CD14-positive monocyte (primary cell): Measurements from ENCODE around the gene DHRS1. TPM values are rescaled to one million over a fixed set of nuclear protein-coding genes. Genes with fewer than 3 reads are reported as not detected.
A peak's percentile ranks its signal among the peaks of the same experiment; 100 is the strongest.

Source experiments
- DNase-seq, 3 donors: peaks; one replicate each; pipeline ENCODE4 v3.0.0-alpha.2; 2011 to 2022
- H2AFZ ChIP-seq: 2 replicates; pipeline ENCODE4 v1.6.0; 2012; ENCODE audit warnings: mild to moderate bottlenecking, low read depth, low read length, inconsistent platforms; ENCODE audit not compliant: insufficient read depth, poor library complexity, severe bottlenecking
- H3K27ac ChIP-seq, 2 donors: 1 replicate in 1 of 2; 2 replicates in 1 of 2; pipeline ENCODE4 v1.5.1; 2012 to 2013; ENCODE audit warnings: low read length in 2 of 2, control low read depth in 1 of 2, inconsistent platforms in 1 of 2, low read depth in 1 of 2, mild to moderate bottlenecking in 1 of 2
- H3K27me3 ChIP-seq, 2 donors: one replicate each; pipeline versions ENCODE4 v1.6.0 to v1.6.1; 2011 to 2013; ENCODE audit warnings: low read length in 2 of 2; ENCODE audit not compliant: control insufficient read depth in 2 of 2, insufficient read depth in 2 of 2
- H3K36me3 ChIP-seq, 2 donors: replicated peaks in 1 of 2; 1 replicate in 1 of 2; 2 replicates in 1 of 2; pipeline versions ENCODE4 v1.5.1 to v1.6.1; 2012 to 2013; ENCODE audit warnings: low read length in 2 of 2, control low read depth in 1 of 2, inconsistent platforms in 1 of 2, mild to moderate bottlenecking in 1 of 2; ENCODE audit not compliant: insufficient read depth in 2 of 2, control insufficient read depth in 1 of 2
- H3K4me1 ChIP-seq, 2 donors: 1 replicate in 1 of 2; 2 replicates in 1 of 2; pipeline versions ENCODE4 v1.5.1 to v1.6.1; 2012 to 2013; ENCODE audit warnings: low read length in 2 of 2, control low read depth in 1 of 2, inconsistent platforms in 1 of 2, mild to moderate bottlenecking in 1 of 2, moderate library complexity in 1 of 2; ENCODE audit not compliant: insufficient read depth in 2 of 2, control insufficient read depth in 1 of 2
- H3K4me2 ChIP-seq: replicated peaks from 2 replicates; pipeline ENCODE3; 2012; ENCODE audit warnings: low read length, moderate library complexity, mild to moderate bottlenecking; ENCODE audit not compliant: poor library complexity, severe bottlenecking; ENCODE audit errors: extremely low read depth
- H3K4me3 ChIP-seq, 3 experiments: fragments of 200-600 bp in 1 of 3; sonication (generic) in 1 of 3; replicated peaks in 1 of 3; 1 replicate in 2 of 3; 2 replicates in 1 of 3; pipeline ENCODE4 v1.5.1; 2011 to 2013; ENCODE audit warnings: low read length in 3 of 3, mild to moderate bottlenecking in 3 of 3, control low read depth in 2 of 3, low read depth in 2 of 3, inconsistent platforms in 1 of 3, moderate library complexity in 1 of 3
- H3K79me2 ChIP-seq: 2 replicates; pipeline ENCODE4 v1.6.0; 2012; ENCODE audit warnings: mild to moderate bottlenecking, control low read depth, inconsistent platforms, low read length, moderate library complexity; ENCODE audit not compliant: insufficient read depth
- H3K9ac ChIP-seq: 2 replicates; pipeline ENCODE4 v1.6.0; 2017; ENCODE audit warnings: low read length, mild to moderate bottlenecking; ENCODE audit not compliant: insufficient read depth, poor library complexity, severe bottlenecking
- H3K9me3 ChIP-seq, 2 donors: replicated peaks in 1 of 2; 1 replicate in 1 of 2; 2 replicates in 1 of 2; pipeline versions ENCODE4 v1.5.1 to v1.6.1; 2012 to 2013; ENCODE audit warnings: low read length in 2 of 2, control low read depth in 1 of 2; ENCODE audit not compliant: control insufficient read depth in 1 of 2, insufficient read depth in 1 of 2
- H4K20me1 ChIP-seq: 2 replicates; pipeline ENCODE4 v1.6.0; 2012; ENCODE audit warnings: mild to moderate bottlenecking, low read length, control low read depth, moderate library complexity; ENCODE audit not compliant: insufficient read depth
- H3K27ac Mint-ChIP-seq, 7 donors: one replicate each; pipeline ENCODE4 v1.8.0; 2020; ENCODE audit warnings: mild to moderate bottlenecking in 7 of 7, mixed read lengths in 7 of 7, moderate library complexity in 6 of 7, inconsistent platforms in 2 of 7
- H3K27me3 Mint-ChIP-seq, 3 donors: one replicate each; pipeline ENCODE4 v1.8.0; 2021 to 2022; ENCODE audit warnings: low read depth in 3 of 3, mild to moderate bottlenecking in 3 of 3, mixed read lengths in 3 of 3, moderate library complexity in 3 of 3, inconsistent platforms in 1 of 3
- H3K36me3 Mint-ChIP-seq, 2 donors: one replicate each; pipeline ENCODE4 v1.8.0; 2020; ENCODE audit warnings: mixed read lengths in 2 of 2, inconsistent platforms in 1 of 2, mild to moderate bottlenecking in 1 of 2
- H3K4me1 Mint-ChIP-seq: one replicate; pipeline ENCODE4 v1.8.0; 2020; ENCODE audit warnings: mild to moderate bottlenecking, mixed read lengths
- H3K4me3 Mint-ChIP-seq, 2 donors: one replicate each; pipeline ENCODE4 v1.8.0; 2020; ENCODE audit warnings: mild to moderate bottlenecking in 2 of 2, mixed read lengths in 2 of 2, moderate library complexity in 1 of 2
- H3K9me3 Mint-ChIP-seq, 7 donors: one replicate each; pipeline ENCODE4 v1.8.0; 2020 to 2022; ENCODE audit warnings: mixed read lengths in 7 of 7, mild to moderate bottlenecking in 6 of 7, moderate library complexity in 6 of 7, inconsistent platforms in 2 of 7
- WGBS: methylation state at CpG from one replicate; pipeline ENCODE4 v1.1.5; 2013; ENCODE audit warnings: missing lambda C conversion rate; ENCODE audit not compliant: insufficient coverage; 5-methylcytosine and 5-hydroxymethylcytosine counted together
- intact Hi-C, 2 donors: fragments of 100-400 bp; cut with micrococcal nuclease; formaldehyde crosslinking; loops; one replicate each; pipeline versions ENCODE4 v1.15.0 to v1.15.1; 2023
- polyA plus RNA-seq, 3 donors: library from polyadenylated mRNA; depleted of rRNA in 1 of 3; unstranded in 2 of 3; stranded (reverse) in 1 of 3; fragments of 300-500 nt in 2 of 3; fragments of >200 nt in 1 of 3; fragmentation: Illumina TruSeq in 2 of 3; gene quantifications; 1 replicate in 2 of 3; 2 replicates in 1 of 3; pipeline ENCODE4 v1.2.3, GENCODE V29; 2012 to 2021
- TF ChIP-seq, protein P1 (sequence below): fragments of 200-600 bp; IDR thresholded peaks from one replicate; pipeline ENCODE4 v1.8.0; 2022; ENCODE audit warnings: antibody characterized with exemption, mild to moderate bottlenecking

Gene DHRS1
- polyA plus RNA-seq, 3 donors = 31.6 to 49.4 (median 48.8) TPM

- Histone ChIP-seq H4K20me1 (no peaks in the 10 kb centered on the region), H3K9me3 (no peaks in the 10 kb centered on the region), H3K4me3 (peak within 1 kb of the TSS; percentile 71 to 97 (median 85)), H3K27ac (peak within 1 kb of the TSS; percentile 72 to 98), H3K79me2 (peaks cover 47% of the 10 kb centered on the region), H2AFZ (peak within 1 kb of the TSS; percentile 98), H3K4me2 (peak within 1 kb of the TSS; percentile 85), H3K4me1 (peaks cover 54 to 58% of the 10 kb centered on the region in 2 donors), H3K36me3 (peaks cover 37 to 40% of the 10 kb centered on the region in 2 donors), H3K27me3 (no peaks in the 10 kb centered on the region), H3K9ac (peak within 1 kb of the TSS; percentile 99)
- Mint-ChIP-seq H3K4me1 (peaks cover 55% of the 10 kb centered on the region), H3K27ac (peak within 1 kb of the TSS; percentile 90 to 97 (median 96)), H3K36me3 (peaks cover 35 to 39% of the 10 kb centered on the region in 2 donors), H3K4me3 (peak within 1 kb of the TSS; percentile 89 to 94), H3K9me3 (peaks cover 0 to 2% (median 0%) of the 10 kb centered on the region in 7 donors), H3K27me3 (peaks cover 0 to 2% (median 0%) of the 10 kb centered on the region in 3 donors)
- under 1% methylated on average over 53 of the region's 61 CpGs for WGBS
- TF ChIP-seq, protein P1, sequence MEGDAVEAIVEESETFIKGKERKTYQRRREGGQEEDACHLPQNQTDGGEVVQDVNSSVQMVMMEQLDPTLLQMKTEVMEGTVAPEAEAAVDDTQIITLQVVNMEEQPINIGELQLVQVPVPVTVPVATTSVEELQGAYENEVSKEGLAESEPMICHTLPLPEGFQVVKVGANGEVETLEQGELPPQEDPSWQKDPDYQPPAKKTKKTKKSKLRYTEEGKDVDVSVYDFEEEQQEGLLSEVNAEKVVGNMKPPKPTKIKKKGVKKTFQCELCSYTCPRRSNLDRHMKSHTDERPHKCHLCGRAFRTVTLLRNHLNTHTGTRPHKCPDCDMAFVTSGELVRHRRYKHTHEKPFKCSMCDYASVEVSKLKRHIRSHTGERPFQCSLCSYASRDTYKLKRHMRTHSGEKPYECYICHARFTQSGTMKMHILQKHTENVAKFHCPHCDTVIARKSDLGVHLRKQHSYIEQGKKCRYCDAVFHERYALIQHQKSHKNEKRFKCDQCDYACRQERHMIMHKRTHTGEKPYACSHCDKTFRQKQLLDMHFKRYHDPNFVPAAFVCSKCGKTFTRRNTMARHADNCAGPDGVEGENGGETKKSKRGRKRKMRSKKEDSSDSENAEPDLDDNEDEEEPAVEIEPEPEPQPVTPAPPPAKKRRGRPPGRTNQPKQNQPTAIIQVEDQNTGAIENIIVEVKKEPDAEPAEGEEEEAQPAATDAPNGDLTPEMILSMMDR = peak; percentile 83
- DNase-seq = peak; percentile 71 to 79 (median 75)
- intact Hi-C loops = loop anchor here in 1 of 2 donors (2.0 kb wide), 1 partner anchor 28 kb away; the partner anchor contains the start of gene TINF2
These were observed 28.3 kb downstream of the DHRS1 start, which contains the start of gene RABGGTA for GRCh38 chr14:24271134-24271833. Gene RABGGTA, minus strand, starts transcription at chr14:24271597. Its CDS starts 482 bp downstream, at chr14:24271115.

GRCh38 chr14:24270537-24271133, 28.9 kb downstream of the DHRS1 start:
- TF ChIP-seq, protein P1 = no peak
- H3K9me3 Mint-ChIP-seq = peaks cover 0 to 2% (median 0%) of the 10 kb centered on the region in 7 donors
- no peaks in the 10 kb centered on the region for H3K9me3 ChIP-seq

More at GRCh38 chr14:24270537-24271133, 28.9 kb downstream of the DHRS1 start:
- peak overlapping the region; percentile 89 to 92 for H3K4me3 Mint-ChIP-seq
- peaks cover 40% of the 10 kb centered on the region for H3K79me2 ChIP-seq
- intact Hi-C loops = loop anchor here in 1 of 2 donors (2.0 kb wide), 1 partner anchor 28 kb away; the partner anchor contains the start of gene TINF2
- 23% methylated on average over 12 of the region's 13 CpGs for WGBS
- peak overlapping the region; percentile 66 to 97 (median 96) for H3K27ac Mint-ChIP-seq
- peak overlapping the region; percentile 72 to 98 for H3K27ac ChIP-seq
- peaks cover 50% of the 10 kb centered on the region for H3K4me1 Mint-ChIP-seq
- H2AFZ ChIP-seq = peak overlapping the region; percentile 98
- peak overlapping the region; percentile 99 for H3K9ac ChIP-seq
- H3K27me3 Mint-ChIP-seq = peaks cover 0 to 2% (median 0%) of the 10 kb centered on the region in 3 donors
- peak overlapping the region; percentile 85 for H3K4me2 ChIP-seq
- peaks cover 47 to 51% of the 10 kb centered on the region in 2 donors for H3K4me1 ChIP-seq
- no peak for DNase-seq
- H3K27me3 ChIP-seq = no peaks in the 10 kb centered on the region
- H3K36me3 ChIP-seq = peaks cover 44 to 46% of the 10 kb centered on the region in 2 donors
- peaks cover 40 to 46% of the 10 kb centered on the region in 2 donors for H3K36me3 Mint-ChIP-seq
- no peaks in the 10 kb centered on the region for H4K20me1 ChIP-seq
- H3K4me3 ChIP-seq = peak overlapping the region; percentile 71 to 97 (median 85)
